Esophagus squamous epithelium (tissue), 5 donors: Measurements from ENCODE around the gene CDYL. TPM values are rescaled to one million over a fixed set of nuclear protein-coding genes. Genes with fewer than 3 reads are reported as not detected.

ENCODE experiments used
- DNase-seq: peaks from one replicate; lab custom pipeline; 2025; lab: John Stamatoyannopoulos, UW
- H3K27ac ChIP-seq, 4 donors: fragments of 200-600 bp; sonication (generic); one replicate each; pipeline ENCODE4 v1.5.1; 2016 to 2019; ENCODE audit warnings: mild to moderate bottlenecking in 1 of 4
- H3K27me3 ChIP-seq, 4 donors: fragments of 200-600 bp; sonication (generic); 1 replicate in 3 of 4; 2 replicates in 1 of 4; pipeline versions ENCODE4 v1.5.1 to v1.6.0; 2017 to 2021; ENCODE audit warnings: antibody characterized with exemption in 1 of 4
- H3K36me3 ChIP-seq, 3 donors: fragments of 200-600 bp; sonication (generic); one replicate each; pipeline ENCODE4 v1.5.1; 2016 to 2019
- H3K4me1 ChIP-seq, 3 donors: fragments of 200-600 bp; sonication (generic); one replicate each; pipeline ENCODE4 v1.5.1; 2017 to 2019
- H3K4me3 ChIP-seq, 4 donors: fragments of 200-600 bp; sonication (generic); 1 replicate in 3 of 4; 2 replicates in 1 of 4; pipeline ENCODE4 v1.5.1; 2016 to 2019; ENCODE audit warnings: mild to moderate bottlenecking in 2 of 4, moderate library complexity in 1 of 4
- H3K9me3 ChIP-seq, 3 donors: fragments of 200-600 bp; sonication (generic); one replicate each; pipeline ENCODE4 v1.5.1; 2016 to 2019
- CTCF ChIP-seq, 6 experiments: fragments of 450-650 bp in 4 of 6; fragments of 200-600 bp in 2 of 6; sonication (generic) in 2 of 6; IDR thresholded peaks; one replicate each; pipeline ENCODE4 v1.5.1; 2016 to 2019; ENCODE audit warnings: antibody characterized with exemption in 6 of 6, mild to moderate bottlenecking in 4 of 6, moderate library complexity in 4 of 6
- POLR2A ChIP-seq, 4 donors: fragments of 450-650 bp; IDR thresholded peaks; one replicate each; pipeline ENCODE4 v1.6.1; 2017; ENCODE audit warnings: antibody characterized with exemption in 4 of 4, mild to moderate bottlenecking in 4 of 4, moderate library complexity in 3 of 4
- WGBS, 2 donors: methylation state at CpG; one replicate each; pipeline ENCODE4 v1.1.5; 2018; 5-methylcytosine and 5-hydroxymethylcytosine counted together
- intact Hi-C: fragments of 100-400 bp; cut with DNase I; formaldehyde crosslinking; loops from one replicate; pipeline ENCODE4 v1.15.0; 2022
- total RNA-seq, 4 donors: library from RNA; depleted of rRNA; stranded (reverse); fragments of >200 nt; gene quantifications; one replicate each; pipeline ENCODE4 v1.1.0, GENCODE V29; 2016
- donor health status: DM: yes; HTN: yes; CAD: no.

CDYL gene
- total RNA-seq, 4 donors from 2014 or later = 15.2 to 43.5 (median 19.6) TPM

GRCh38 chr6:4894049-4894448 is 117.8 kb downstream of the CDYL start:
- intact Hi-C loops = no loop called here
- 98 to 99% methylated on average over 8 to 9 of the region's 9 CpGs for WGBS, 2 donors
- no peak for DNase-seq
- no peak for TF ChIP-seq POLR2A (IDR thresholded peaks at IDR 0.05)
- no peak for TF ChIP-seq CTCF (IDR thresholded peaks at IDR 0.05)
- no peak overlapping the region for H3K4me3 ChIP-seq
- H3K4me1 ChIP-seq = no peaks in the 10 kb centered on the region
- no peaks in the 10 kb centered on the region for H3K27me3 ChIP-seq
- no peaks in the 10 kb centered on the region for H3K9me3 ChIP-seq
- no peak overlapping the region for H3K27ac ChIP-seq
- peaks cover 0 to 62% (median 18%) of the 10 kb centered on the region in 3 donors for H3K36me3 ChIP-seq

GRCh38 chr6:4895971-4896370 is 119.8 kb downstream of the CDYL start:
- H3K36me3 ChIP-seq = peaks cover 0 to 73% (median 18%) of the 10 kb centered on the region in 3 donors
- H3K27me3 ChIP-seq = no peaks in the 10 kb centered on the region
- WGBS, 2 donors = 88 to 95% methylated on average over 4 to 5 of the region's 5 CpGs
- DNase-seq = no peak
- no peak overlapping the region for H3K4me3 ChIP-seq
- H3K27ac ChIP-seq = no peak overlapping the region
- TF ChIP-seq CTCF (IDR thresholded peaks at IDR 0.05) (no peak), POLR2A (IDR thresholded peaks at IDR 0.05) (no peak)
- intact Hi-C loops = no loop called here
- no peaks in the 10 kb centered on the region for H3K9me3 ChIP-seq
- H3K4me1 ChIP-seq = no peaks in the 10 kb centered on the region

GRCh38 chr6:4896401-4896800 is 120.2 kb downstream of the CDYL start:
- no peak for DNase-seq
- H3K9me3 ChIP-seq = no peaks in the 10 kb centered on the region
- no peak for TF ChIP-seq CTCF (IDR thresholded peaks at IDR 0.05)
- no peak for TF ChIP-seq POLR2A (IDR thresholded peaks at IDR 0.05)
- no peaks in the 10 kb centered on the region for H3K27me3 ChIP-seq
- peaks cover 0 to 73% (median 18%) of the 10 kb centered on the region in 3 donors for H3K36me3 ChIP-seq
- intact Hi-C loops = no loop called here
- H3K4me3 ChIP-seq = no peak overlapping the region
- 94 to 97% methylated on average over 5 to 7 of the region's 8 CpGs for WGBS, 2 donors
- H3K27ac ChIP-seq = no peak overlapping the region
- H3K4me1 ChIP-seq = no peaks in the 10 kb centered on the region

- WGBS, 2 donors = 89 to 99% methylated on average over 11 of the region's 11 CpGs
- no peak for DNase-seq
Observed at GRCh38 chr6:4899249-4900034, 123.2 kb downstream of the CDYL start.

More at GRCh38 chr6:4899249-4900034, 123.2 kb downstream of the CDYL start:
- Histone ChIP-seq H3K27me3 (no peaks in the 10 kb centered on the region), H3K9me3 (no peaks in the 10 kb centered on the region), H3K27ac (no peak overlapping the region), H3K4me3 (no peak overlapping the region), H3K4me1 (no peaks in the 10 kb centered on the region), H3K36me3 (peaks cover 0 to 68% (median 0%) of the 10 kb centered on the region in 3 donors)
- TF ChIP-seq CTCF (IDR thresholded peaks at IDR 0.05) (no peak), POLR2A (IDR thresholded peaks at IDR 0.05) (no peak)
- intact Hi-C loops = no loop called here
